ENCODE results near the gene RPL22. TPM values are rescaled to one million over a fixed set of nuclear protein-coding genes. Genes with fewer than 3 reads are reported as not detected.

RPL22 gene
- total RNA-seq, 4 donors from 2014 or later, result 56.5 to 170 (median 106) TPM

- intact Hi-C loops (cut with DNase I; ENCODE audit: low total_unique reads) (no loop called here), in situ Hi-C loops (cut with MboI; ENCODE audit: low pct_ligation_motif_present in 1 of 4, low pct_unique_long_range_greater_than_20kb in 1 of 4, low sequenced_read_pairs in 3 of 4) (no loop called here)
- H3K27me3 ChIP-seq, result peaks cover 30% of the 10 kb centered on the region
- no peaks in the 10 kb centered on the region for H3K9me3 ChIP-seq
- H3K27ac ChIP-seq, result no peak overlapping the region
- no peaks in the 10 kb centered on the region for H3K36me3 ChIP-seq
- 94 to 100% methylated on average over 1 of the region's 1 CpG for WGBS, 2 donors (ENCODE audit: low coverage in 1 of 2)
- TF ChIP-seq EP300 (IDR thresholded peaks at IDR 0.05; ENCODE audit: low read depth), result no peak
- TF ChIP-seq CTCF (IDR thresholded peaks at IDR 0.05), result no peak
- TF ChIP-seq POLR2AphosphoS5 (IDR thresholded peaks at IDR 0.05), result no peak
- H3K4me1 ChIP-seq, result peaks cover 0 to 10% (median 5%) of the 10 kb centered on the region in 4 donors
- no peak for DNase-seq
- H3K4me3 ChIP-seq, result no peak overlapping the region
These were observed 49.8 kb downstream of the RPL22 start for GRCh38 chr1:6149597-6149996.

GRCh38 chr1:6148497-6149241 lies 50.7 kb downstream of the RPL22 start:
- H3K4me3 ChIP-seq, result peak overlapping the region in 1 of 4 donors; percentile 22

GRCh38 chr1:6145864-6146410 lies 53.5 kb downstream of the RPL22 start:
- Histone ChIP-seq H3K27me3 (peaks cover 30% of the 10 kb centered on the region), H3K27ac (no peak overlapping the region), H3K4me1 (peaks cover 0 to 10% (median 5%) of the 10 kb centered on the region in 4 donors), H3K9me3 (no peaks in the 10 kb centered on the region), H3K4me3 (no peak overlapping the region), H3K36me3 (no peaks in the 10 kb centered on the region)
- DNase-seq, result no peak
- in situ Hi-C loops (cut with MboI; ENCODE audit: low pct_ligation_motif_present in 1 of 4, low pct_unique_long_range_greater_than_20kb in 1 of 4, low sequenced_read_pairs in 3 of 4) (no loop called here), intact Hi-C loops (cut with DNase I; ENCODE audit: low total_unique reads) (no loop called here)
- TF ChIP-seq CTCF (IDR thresholded peaks at IDR 0.05) (no peak), POLR2AphosphoS5 (IDR thresholded peaks at IDR 0.05) (no peak), POLR2A (IDR thresholded peaks at IDR 0.05) (no peak), EP300 (IDR thresholded peaks at IDR 0.05; ENCODE audit: low read depth) (no peak)
- WGBS, 2 donors (ENCODE audit: low coverage in 1 of 2), result 83% methylated on average over 22 of the region's 24 CpGs; no CpG with 5 or more reads in 1 of the 2 donors

More at GRCh38 chr1:6148497-6149241, 50.7 kb downstream of the RPL22 start:
- H3K27me3 ChIP-seq, result peaks cover 30% of the 10 kb centered on the region
- H3K36me3 ChIP-seq, result no peaks in the 10 kb centered on the region
- intact Hi-C loops (cut with DNase I; ENCODE audit: low total_unique reads) (no loop called here), in situ Hi-C loops (cut with MboI; ENCODE audit: low pct_ligation_motif_present in 1 of 4, low pct_unique_long_range_greater_than_20kb in 1 of 4, low sequenced_read_pairs in 3 of 4) (no loop called here)
- no peak overlapping the region for H3K27ac ChIP-seq
- WGBS, 2 donors (ENCODE audit: low coverage in 1 of 2), result 11% methylated on average over 47 of the region's 53 CpGs; no CpG with 5 or more reads in 1 of the 2 donors
- peaks cover 0 to 10% (median 5%) of the 10 kb centered on the region in 4 donors for H3K4me1 ChIP-seq
- TF ChIP-seq POLR2A (IDR thresholded peaks at IDR 0.05) (no peak), EP300 (IDR thresholded peaks at IDR 0.05; ENCODE audit: low read depth) (no peak), POLR2AphosphoS5 (IDR thresholded peaks at IDR 0.05) (no peak), CTCF (IDR thresholded peaks at IDR 0.05) (no peak)
- DNase-seq, result peak; percentile 64
- H3K9me3 ChIP-seq, result no peaks in the 10 kb centered on the region

GRCh38 chr1:6145396-6145750 lies 54.0 kb downstream of the RPL22 start:
- H3K27ac ChIP-seq, result no peak overlapping the region
- 55% methylated on average over 2 of the region's 2 CpGs; no CpG with 5 or more reads in 1 of the 2 donors for WGBS, 2 donors (ENCODE audit: low coverage in 1 of 2)
- no peaks in the 10 kb centered on the region for H3K36me3 ChIP-seq
- DNase-seq, result no peak
- H3K27me3 ChIP-seq, result peaks cover 30% of the 10 kb centered on the region
- H3K9me3 ChIP-seq, result no peaks in the 10 kb centered on the region
- in situ Hi-C loops (cut with MboI; ENCODE audit: low pct_ligation_motif_present in 1 of 4, low pct_unique_long_range_greater_than_20kb in 1 of 4, low sequenced_read_pairs in 3 of 4) (no loop called here), intact Hi-C loops (cut with DNase I; ENCODE audit: low total_unique reads) (no loop called here)
- peaks cover 0 to 10% (median 5%) of the 10 kb centered on the region in 4 donors for H3K4me1 ChIP-seq
- H3K4me3 ChIP-seq, result no peak overlapping the region
- TF ChIP-seq POLR2A (IDR thresholded peaks at IDR 0.05), result no peak
- no peak for TF ChIP-seq POLR2AphosphoS5 (IDR thresholded peaks at IDR 0.05)
- no peak for TF ChIP-seq CTCF (IDR thresholded peaks at IDR 0.05)
- no peak for TF ChIP-seq EP300 (IDR thresholded peaks at IDR 0.05; ENCODE audit: low read depth)

Data from transverse colon (tissue), 4 donors.